Lung (tissue), 12 donors: ENCODE results near the gene INTS7. TPM values are rescaled to one million over a fixed set of nuclear protein-coding genes. Genes with fewer than 3 reads are reported as not detected.

Experiments
- ATAC-seq: fragments of 200-7000 bp; cut with Tn5 transposase; one replicate; pipeline ENCODE4 v1.9.1; 2020; ENCODE audit warnings: moderate number of reproducible peaks; ENCODE audit not compliant: insufficient read depth, low FRiP score
- DNase-seq, 3 donors: peaks; one replicate each; pipeline ENCODE4 v3.0.0-alpha.2; 2013 to 2017
- H3K27ac ChIP-seq, 2 donors: one replicate each; pipeline ENCODE4 v1.5.1; 2013; ENCODE audit warnings: mild to moderate bottlenecking in 2 of 2, moderate library complexity in 2 of 2, control low read depth in 1 of 2, inconsistent platforms in 1 of 2, low read depth in 1 of 2, low read length in 1 of 2
- H3K27me3 ChIP-seq, 3 donors: one replicate each; pipeline ENCODE4 v1.5.1; 2013; ENCODE audit warnings: low read length in 2 of 3; ENCODE audit not compliant: control insufficient read depth in 3 of 3, insufficient read depth in 3 of 3
- H3K36me3 ChIP-seq, 4 donors: one replicate each; pipeline ENCODE4 v1.5.1; 2013; ENCODE audit warnings: low read length in 4 of 4, mild to moderate bottlenecking in 1 of 4, moderate library complexity in 1 of 4; ENCODE audit not compliant: control insufficient read depth in 4 of 4, insufficient read depth in 4 of 4
- H3K4me1 ChIP-seq, 5 donors: one replicate each; pipeline ENCODE4 v1.5.1; 2013; ENCODE audit warnings: low read length in 5 of 5, mild to moderate bottlenecking in 2 of 5, moderate library complexity in 1 of 5; ENCODE audit not compliant: control insufficient read depth in 5 of 5, insufficient read depth in 5 of 5
- H3K4me3 ChIP-seq: one replicate; pipeline ENCODE4 v1.5.1; 2013; ENCODE audit warnings: mild to moderate bottlenecking, control low read depth, moderate library complexity
- H3K9ac ChIP-seq, 2 donors: one replicate each; pipeline ENCODE4 v1.5.1; 2013; ENCODE audit warnings: low read length in 2 of 2, control low read depth in 1 of 2; ENCODE audit not compliant: insufficient read depth in 1 of 2
- H3K9me3 ChIP-seq, 4 donors: one replicate each; pipeline ENCODE4 v1.5.1; 2013; ENCODE audit warnings: low read length in 3 of 4, mild to moderate bottlenecking in 1 of 4, moderate library complexity in 1 of 4; ENCODE audit not compliant: control insufficient read depth in 4 of 4, insufficient read depth in 3 of 4
- CTCF ChIP-seq: IDR thresholded peaks from 2 replicates; pipeline ENCODE4 v1.5.1; 2012; ENCODE audit warnings: mild to moderate bottlenecking; ENCODE audit errors: control extremely low read depth, extremely low read depth
- WGBS, 2 donors: extraction: QIAGEN DNeasy Blood & Tissue Kit; methylation state at CpG; one replicate each; pipeline ENCODE4 v1.1.7; 2013; 5-methylcytosine and 5-hydroxymethylcytosine counted together
- polyA plus RNA-seq, 2 donors: library from polyadenylated mRNA; stranded (reverse); fragments of 200-250 nt; gene quantifications; one replicate each; pipeline ENCODE4 v1.2.1, GENCODE V29; 2013
- total RNA-seq, 2 donors: library from RNA; depleted of rRNA in 1 of 2; stranded (reverse); fragments of >200 nt in 1 of 2; gene quantifications; one replicate each; pipeline ENCODE4 v1.2.1, GENCODE V29; 2014 to 2021
- donor health status: control.
- donor health status: control.
- donor health status: Bipolar disorder and iron deficiency.
- donor health status: healthy.
- donor health status: DM: yes; HTN: yes; CAD: no.

The INTS7 gene
- total and polyA plus RNA-seq, 4 donors = 6.4 to 18.9 (median 11.8) TPM

GRCh38 chr1:212074313-212074712 lies 39.0 kb upstream of the INTS7 start:
- DNase-seq (no peak), ATAC-seq (no peak)
- H3K27me3 ChIP-seq = no peaks in the 10 kb centered on the region
- no peaks in the 10 kb centered on the region for H3K9me3 ChIP-seq
- no peak for TF ChIP-seq CTCF
- peaks cover 0 to 13% (median 0%) of the 10 kb centered on the region in 5 donors for H3K4me1 ChIP-seq
- H3K4me3 ChIP-seq = no peak overlapping the region
- peak overlapping the region in 1 of 2 donors; percentile 88 for H3K27ac ChIP-seq
- 82 to 89% methylated on average over 3 of the region's 3 CpGs for WGBS, 2 donors
- H3K9ac ChIP-seq = no peak overlapping the region
- H3K36me3 ChIP-seq = no peaks in the 10 kb centered on the region

- H3K4me3 ChIP-seq = no peak overlapping the region
- no peak for ATAC-seq
- H3K9ac ChIP-seq = no peak overlapping the region
- no peak for DNase-seq
- H3K4me1 ChIP-seq = peaks cover 0 to 10% (median 0%) of the 10 kb centered on the region in 5 donors
- H3K9me3 ChIP-seq = no peaks in the 10 kb centered on the region
- 91 to 95% methylated on average over 1 of the region's 1 CpG for WGBS, 2 donors
- no peaks in the 10 kb centered on the region for H3K36me3 ChIP-seq
- H3K27ac ChIP-seq = no peak overlapping the region
- no peaks in the 10 kb centered on the region for H3K27me3 ChIP-seq
- TF ChIP-seq CTCF = no peak
These were observed 38.1 kb upstream of the INTS7 start for GRCh38 chr1:212073490-212073889.

GRCh38 chr1:212072047-212072446 lies 36.7 kb upstream of the INTS7 start:
- no peak for TF ChIP-seq CTCF
- DNase-seq (peak in 2 of 3 donors; percentile 23 to 53), ATAC-seq (peak; percentile 58)
- no peak overlapping the region for H3K27ac ChIP-seq
- H3K4me3 ChIP-seq = no peak overlapping the region
- H3K4me1 ChIP-seq = peaks cover 0 to 8% (median 0%) of the 10 kb centered on the region in 5 donors
- H3K27me3 ChIP-seq = no peaks in the 10 kb centered on the region
- WGBS, 2 donors = 75 to 85% methylated on average over 1 of the region's 1 CpG
- no peaks in the 10 kb centered on the region for H3K36me3 ChIP-seq
- no peaks in the 10 kb centered on the region for H3K9me3 ChIP-seq
- no peak overlapping the region for H3K9ac ChIP-seq

- peaks cover 0 to 7% (median 0%) of the 10 kb centered on the region in 5 donors for H3K4me1 ChIP-seq
- TF ChIP-seq CTCF = peak; percentile 80
- H3K36me3 ChIP-seq = peaks cover 0 to 7% (median 0%) of the 10 kb centered on the region in 4 donors
- H3K9ac ChIP-seq = no peak overlapping the region
- no peak for ATAC-seq
- H3K27me3 ChIP-seq = no peaks in the 10 kb centered on the region
- H3K9me3 ChIP-seq = no peaks in the 10 kb centered on the region
- DNase-seq = peak in 2 of 3 donors; percentile 68 to 77
- H3K27ac ChIP-seq = no peak overlapping the region
- H3K4me3 ChIP-seq = no peak overlapping the region
These were observed 35.5 kb upstream of the INTS7 start for GRCh38 chr1:212070720-212071302.
